GM23338 (cell line): Measurements from ENCODE around the gene VMP1. TPM values are rescaled to one million over a fixed set of nuclear protein-coding genes. Genes with fewer than 3 reads are reported as not detected.

Source experiments
- ATAC-seq: fragments of 200-7000 bp; cut with Tn5 transposase; 3 replicates; pipeline ENCODE4 v1.9.1; 2020
- DNase-seq: peaks from one replicate; pipeline ENCODE4 v3.0.0-alpha.2; 2015; ENCODE audit warnings: low spot score
- H2AFZ ChIP-seq: fragments of 200-600 bp; sonication (generic); 2 replicates; pipeline ENCODE4 v1.8.0; 2016; ENCODE audit warnings: antibody characterized with exemption, mild to moderate bottlenecking, moderate library complexity
- H3F3A ChIP-seq: fragments of 200-600 bp; sonication (generic); replicated peaks from 2 replicates; pipeline ENCODE4 v1.8.0; 2017; ENCODE audit warnings: antibody characterized with exemption, mixed run types, low read depth
- H3K27ac ChIP-seq: fragments of 200-600 bp; sonication (generic); 2 replicates; pipeline ENCODE4 v1.6.1; 2016; ENCODE audit warnings: low read depth
- H3K27me3 ChIP-seq: fragments of 200-600 bp; sonication (generic); 2 replicates; pipeline ENCODE4 v1.8.0; 2016; ENCODE audit warnings: mild to moderate bottlenecking, mixed run types, moderate library complexity; ENCODE audit not compliant: insufficient read depth
- H3K36me3 ChIP-seq: fragments of 200-600 bp; sonication (generic); 2 replicates; pipeline ENCODE4 v1.8.0; 2016; ENCODE audit warnings: mild to moderate bottlenecking; ENCODE audit not compliant: insufficient read depth
- H3K4me1 ChIP-seq: fragments of 200-600 bp; sonication (generic); 2 replicates; pipeline ENCODE4 v1.8.0; 2016; ENCODE audit warnings: mild to moderate bottlenecking, moderate library complexity; ENCODE audit not compliant: insufficient read depth
- H3K4me2 ChIP-seq: fragments of 200-600 bp; sonication (generic); 2 replicates; pipeline ENCODE4 v1.7.1; 2017; ENCODE audit warnings: mixed run types
- H3K4me3 ChIP-seq: fragments of 200-600 bp; sonication (generic); 2 replicates; pipeline ENCODE4 v1.6.1; 2016; ENCODE audit warnings: mixed run types
- H3K79me2 ChIP-seq: fragments of 200-600 bp; sonication (generic); replicated peaks from 2 replicates; pipeline ENCODE4 v1.8.0; 2017; ENCODE audit warnings: mild to moderate bottlenecking; ENCODE audit not compliant: insufficient read depth
- H3K9me2 ChIP-seq: fragments of 200-600 bp; sonication (generic); 2 replicates; pipeline ENCODE4 v1.8.0; 2017; ENCODE audit not compliant: insufficient read depth
- H4K20me1 ChIP-seq: fragments of 200-600 bp; sonication (generic); replicated peaks from 2 replicates; pipeline ENCODE4 v1.8.0; 2017; ENCODE audit warnings: mild to moderate bottlenecking; ENCODE audit not compliant: insufficient read depth
- H3K27ac Mint-ChIP-seq: 2 replicates; pipeline ENCODE4 v1.8.0; 2020; ENCODE audit warnings: inconsistent platforms, mild to moderate bottlenecking, moderate library complexity, mixed read lengths
- H3K27me3 Mint-ChIP-seq: 3 replicates; pipeline ENCODE4 v1.8.0; 2022; ENCODE audit warnings: low read depth, mild to moderate bottlenecking, moderate library complexity, mixed read lengths, inconsistent platforms; ENCODE audit not compliant: insufficient read depth, poor library complexity
- H3K36me3 Mint-ChIP-seq: 3 replicates; pipeline ENCODE4 v1.8.0; 2021; ENCODE audit warnings: low read depth, mild to moderate bottlenecking, inconsistent platforms, moderate library complexity, mixed read lengths
- H3K4me1 Mint-ChIP-seq: 3 replicates; pipeline ENCODE4 v1.8.0; 2020; ENCODE audit warnings: mild to moderate bottlenecking, inconsistent platforms, mixed read lengths
- H3K4me3 Mint-ChIP-seq: 3 replicates; pipeline ENCODE4 v1.8.0; 2021; ENCODE audit warnings: moderate library complexity, mild to moderate bottlenecking, inconsistent platforms, mixed read lengths
- H3K9me3 Mint-ChIP-seq: 3 replicates; pipeline ENCODE4 v1.8.0; 2020; ENCODE audit warnings: moderate library complexity, mild to moderate bottlenecking, inconsistent platforms, mixed read lengths
- CREB1 ChIP-seq: fragments of 250-450 bp; sonication (Bioruptor Pico); IDR thresholded peaks from 2 replicates; pipeline ENCODE4 v1.5.0; 2020; ENCODE audit warnings: low read depth, mild to moderate bottlenecking, moderate library complexity
- CTCF ChIP-seq, 2 experiments: fragments of 200-600 bp in 1 of 2; sonication (generic) in 1 of 2; conservative IDR thresholded peaks; 2 replicates each; pipeline versions ENCODE4 v1.5.1 to v1.6.1; 2016 to 2017; ENCODE audit warnings: antibody characterized with exemption in 2 of 2, low read depth in 2 of 2, mild to moderate bottlenecking in 2 of 2, moderate library complexity in 1 of 2
- EZH2 ChIP-seq: fragments of 200-600 bp; sonication (generic); IDR thresholded peaks from one replicate; pipeline ENCODE4 v1.8.0; 2017; ENCODE audit warnings: antibody characterized with exemption, mild to moderate bottlenecking, low read depth; ENCODE audit not compliant: unreplicated experiment
- EZH2phosphoT487 ChIP-seq: fragments of 200-600 bp; sonication (generic); IDR thresholded peaks from one replicate; pipeline ENCODE4 v1.8.1; 2018; ENCODE audit warnings: antibody characterized with exemption; ENCODE audit not compliant: unreplicated experiment
- JUNB ChIP-seq: IDR thresholded peaks from one replicate; pipeline ENCODE4 v1.6.1; 2016; ENCODE audit warnings: antibody characterized with exemption; ENCODE audit not compliant: unreplicated experiment
- NANOG ChIP-seq: IDR thresholded peaks from 2 replicates; pipeline ENCODE4 v1.6.1; 2016; ENCODE audit warnings: antibody characterized with exemption, borderline replicate concordance
- POLR2AphosphoS5 ChIP-seq: IDR thresholded peaks from 2 replicates; pipeline ENCODE4 v1.6.1; 2016; ENCODE audit warnings: antibody characterized with exemption, low read depth
- polyA plus RNA-seq: library from polyadenylated mRNA; unstranded; fragments of >200 nt; fragmentation: Nextera tagmentation; extraction: Ambion mirVana; gene quantifications from 2 replicates; pipeline ENCODE4 v1.2.1, GENCODE V29; 2016
- total RNA-seq: library from RNA; depleted of rRNA; stranded (reverse); fragments of >200 nt; shearing (Covaris generic); gene quantifications from 2 replicates; pipeline ENCODE4 v1.2.3, GENCODE V29; 2014
- TF ChIP-seq, protein P1 (sequence below): fragments of 250-450 bp; sonication (Bioruptor Pico); IDR thresholded peaks from 2 replicates; pipeline ENCODE4 v1.5.0; 2020; ENCODE audit warnings: mild to moderate bottlenecking, moderate library complexity

The VMP1 gene
- total and polyA plus RNA-seq, 2 experiments from 2014 or later: 70.1 to 112 TPM

DNA sequence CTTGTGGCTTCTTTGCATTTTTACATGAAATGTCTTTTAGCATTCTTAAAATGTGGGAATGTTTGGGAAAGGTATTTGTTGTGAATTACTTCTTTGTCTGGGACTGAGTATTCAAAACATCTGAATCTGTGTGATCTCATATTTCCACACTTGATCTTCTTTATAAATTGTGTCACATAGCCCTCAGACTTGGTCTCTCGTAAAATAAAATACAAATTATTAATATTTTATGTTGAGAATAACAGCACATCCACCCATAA is 103.4 kb downstream of the VMP1 start:
- H3K27ac ChIP-seq: peak overlapping the region; percentile 72
- no peak for ATAC-seq

More for the DNA sequence above, 103.4 kb downstream of the VMP1 start:
- no peaks in the 10 kb centered on the region for H3K9me2 ChIP-seq
- no peaks in the 10 kb centered on the region for H3K36me3 ChIP-seq
- no peaks in the 10 kb centered on the region for H3F3A ChIP-seq
- no peaks in the 10 kb centered on the region for H3K4me1 Mint-ChIP-seq
- DNase-seq: peak; percentile 37
- H3K79me2 ChIP-seq: no peaks in the 10 kb centered on the region
- H3K27me3 ChIP-seq: no peaks in the 10 kb centered on the region
- no peaks in the 10 kb centered on the region for H3K27me3 Mint-ChIP-seq
- no peak overlapping the region for H3K4me2 ChIP-seq
- no peak overlapping the region for H3K4me3 Mint-ChIP-seq
- H2AFZ ChIP-seq: no peak overlapping the region
- no peaks in the 10 kb centered on the region for H3K9me3 Mint-ChIP-seq
- H3K4me3 ChIP-seq: no peak overlapping the region
- no peak overlapping the region for H3K27ac Mint-ChIP-seq
- H4K20me1 ChIP-seq: no peaks in the 10 kb centered on the region
- TF ChIP-seq CTCF (conservative IDR thresholded peaks at IDR 0.05; ENCODE audit: low read depth in 2 of 2) (no peak), EZH2phosphoT487 (no peak), NANOG (no peak), POLR2AphosphoS5 (no peak), EZH2 (no peak), JUNB (no peak), CREB1 (no peak)
- TF ChIP-seq, protein P1, sequence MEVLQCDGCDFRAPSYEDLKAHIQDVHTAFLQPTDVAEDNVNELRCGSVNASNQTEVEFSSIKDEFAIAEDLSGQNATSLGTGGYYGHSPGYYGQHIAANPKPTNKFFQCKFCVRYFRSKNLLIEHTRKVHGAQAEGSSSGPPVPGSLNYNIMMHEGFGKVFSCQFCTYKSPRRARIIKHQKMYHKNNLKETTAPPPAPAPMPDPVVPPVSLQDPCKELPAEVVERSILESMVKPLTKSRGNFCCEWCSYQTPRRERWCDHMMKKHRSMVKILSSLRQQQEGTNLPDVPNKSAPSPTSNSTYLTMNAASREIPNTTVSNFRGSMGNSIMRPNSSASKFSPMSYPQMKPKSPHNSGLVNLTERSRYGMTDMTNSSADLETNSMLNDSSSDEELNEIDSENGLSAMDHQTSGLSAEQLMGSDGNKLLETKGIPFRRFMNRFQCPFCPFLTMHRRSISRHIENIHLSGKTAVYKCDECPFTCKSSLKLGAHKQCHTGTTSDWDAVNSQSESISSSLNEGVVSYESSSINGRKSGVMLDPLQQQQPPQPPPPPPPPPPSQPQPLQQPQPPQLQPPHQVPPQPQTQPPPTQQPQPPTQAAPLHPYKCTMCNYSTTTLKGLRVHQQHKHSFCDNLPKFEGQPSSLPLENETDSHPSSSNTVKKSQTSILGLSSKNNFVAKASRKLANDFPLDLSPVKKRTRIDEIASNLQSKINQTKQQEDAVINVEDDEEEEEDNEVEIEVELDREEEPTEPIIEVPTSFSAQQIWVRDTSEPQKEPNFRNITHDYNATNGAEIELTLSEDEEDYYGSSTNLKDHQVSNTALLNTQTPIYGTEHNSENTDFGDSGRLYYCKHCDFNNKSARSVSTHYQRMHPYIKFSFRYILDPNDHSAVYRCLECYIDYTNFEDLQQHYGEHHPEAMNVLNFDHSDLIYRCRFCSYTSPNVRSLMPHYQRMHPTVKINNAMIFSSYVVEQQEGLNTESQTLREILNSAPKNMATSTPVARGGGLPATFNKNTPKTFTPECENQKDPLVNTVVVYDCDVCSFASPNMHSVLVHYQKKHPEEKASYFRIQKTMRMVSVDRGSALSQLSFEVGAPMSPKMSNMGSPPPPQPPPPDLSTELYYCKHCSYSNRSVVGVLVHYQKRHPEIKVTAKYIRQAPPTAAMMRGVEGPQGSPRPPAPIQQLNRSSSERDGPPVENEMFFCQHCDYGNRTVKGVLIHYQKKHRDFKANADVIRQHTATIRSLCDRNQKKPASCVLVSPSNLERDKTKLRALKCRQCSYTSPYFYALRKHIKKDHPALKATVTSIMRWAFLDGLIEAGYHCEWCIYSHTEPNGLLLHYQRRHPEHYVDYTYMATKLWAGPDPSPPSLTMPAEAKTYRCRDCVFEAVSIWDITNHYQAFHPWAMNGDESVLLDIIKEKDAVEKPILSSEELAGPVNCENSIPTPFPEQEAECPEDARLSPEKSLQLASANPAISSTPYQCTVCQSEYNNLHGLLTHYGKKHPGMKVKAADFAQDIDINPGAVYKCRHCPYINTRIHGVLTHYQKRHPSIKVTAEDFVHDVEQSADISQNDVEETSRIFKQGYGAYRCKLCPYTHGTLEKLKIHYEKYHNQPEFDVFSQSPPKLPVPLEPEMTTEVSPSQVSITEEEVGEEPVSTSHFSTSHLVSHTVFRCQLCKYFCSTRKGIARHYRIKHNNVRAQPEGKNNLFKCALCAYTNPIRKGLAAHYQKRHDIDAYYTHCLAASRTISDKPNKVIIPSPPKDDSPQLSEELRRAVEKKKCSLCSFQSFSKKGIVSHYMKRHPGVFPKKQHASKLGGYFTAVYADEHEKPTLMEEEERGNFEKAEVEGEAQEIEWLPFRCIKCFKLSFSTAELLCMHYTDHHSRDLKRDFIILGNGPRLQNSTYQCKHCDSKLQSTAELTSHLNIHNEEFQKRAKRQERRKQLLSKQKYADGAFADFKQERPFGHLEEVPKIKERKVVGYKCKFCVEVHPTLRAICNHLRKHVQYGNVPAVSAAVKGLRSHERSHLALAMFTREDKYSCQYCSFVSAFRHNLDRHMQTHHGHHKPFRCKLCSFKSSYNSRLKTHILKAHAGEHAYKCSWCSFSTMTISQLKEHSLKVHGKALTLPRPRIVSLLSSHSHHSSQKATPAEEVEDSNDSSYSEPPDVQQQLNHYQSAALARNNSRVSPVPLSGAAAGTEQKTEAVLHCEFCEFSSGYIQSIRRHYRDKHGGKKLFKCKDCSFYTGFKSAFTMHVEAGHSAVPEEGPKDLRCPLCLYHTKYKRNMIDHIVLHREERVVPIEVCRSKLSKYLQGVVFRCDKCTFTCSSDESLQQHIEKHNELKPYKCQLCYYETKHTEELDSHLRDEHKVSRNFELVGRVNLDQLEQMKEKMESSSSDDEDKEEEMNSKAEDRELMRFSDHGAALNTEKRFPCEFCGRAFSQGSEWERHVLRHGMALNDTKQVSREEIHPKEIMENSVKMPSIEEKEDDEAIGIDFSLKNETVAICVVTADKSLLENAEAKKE (CRISPR knock-in tag): no peak
- H3K4me1 ChIP-seq: peaks cover 3% of the 10 kb centered on the region; the same call in 1 of the 2 replicates
- H3K36me3 Mint-ChIP-seq: peaks cover 4% of the 10 kb centered on the region; the same call in 2 of the 3 replicates
